AG09319 (cell line): ENCODE measurements around the gene SLC37A3.

ENCODE experiments used
- DNase-seq: peaks from one replicate; pipeline ENCODE4 v3.0.0-alpha.2; 2010; ENCODE audit warnings: low read depth; ENCODE audit errors: extremely low read depth
- CTCF ChIP-seq: IDR thresholded peaks from 2 replicates; pipeline ENCODE4 v1.5.1; 2011; ENCODE audit warnings: low read depth, mild to moderate bottlenecking, inconsistent platforms, low read length, moderate library complexity

SLC37A3 gene

GRCh38 chr7:140298213-140298612 lies 100.1 kb downstream of the SLC37A3 start:
- no peak for DNase-seq
- TF ChIP-seq CTCF, result no peak

GRCh38 chr7:140297192-140297591 lies 101.1 kb downstream of the SLC37A3 start:
- no peak for DNase-seq
- TF ChIP-seq CTCF, result no peak

DNA sequence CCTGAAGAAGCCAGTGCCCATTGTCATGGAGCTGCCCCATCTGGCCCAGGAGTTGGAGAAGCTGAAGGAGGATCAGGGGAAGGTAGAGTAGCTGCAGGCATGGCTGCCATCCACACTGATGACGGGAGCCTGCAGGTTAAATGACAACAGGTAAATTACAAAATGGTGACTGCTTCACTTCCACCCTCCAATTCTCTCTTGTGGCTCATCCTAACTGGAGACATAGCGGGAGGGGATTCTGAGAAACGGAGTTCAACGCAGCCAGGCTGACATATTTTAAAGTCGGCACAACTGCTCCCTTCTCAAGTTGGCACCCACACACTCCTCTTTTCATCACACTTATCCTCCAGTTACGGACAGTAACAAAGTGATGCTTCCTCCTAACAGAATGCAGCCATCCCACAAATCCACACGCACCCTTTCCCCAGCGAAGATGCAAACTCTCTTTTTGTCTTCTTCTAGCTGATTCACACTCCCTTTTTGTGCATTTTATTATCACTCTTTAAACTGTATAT lies 103.0 kb downstream of the SLC37A3 start:
- DNase-seq, result no peak
- no peak for TF ChIP-seq CTCF

GRCh38 chr7:140294454-140294853 lies 103.9 kb downstream of the SLC37A3 start:
- no peak for TF ChIP-seq CTCF
- DNase-seq, result no peak

GRCh38 chr7:140292438-140292837 lies 105.9 kb downstream of the SLC37A3 start:
- no peak for DNase-seq
- TF ChIP-seq CTCF, result no peak

- no peak for TF ChIP-seq CTCF
- no peak for DNase-seq
Measured at GRCh38 chr7:140289804-140290203, 108.5 kb downstream of the SLC37A3 start.

DNA sequence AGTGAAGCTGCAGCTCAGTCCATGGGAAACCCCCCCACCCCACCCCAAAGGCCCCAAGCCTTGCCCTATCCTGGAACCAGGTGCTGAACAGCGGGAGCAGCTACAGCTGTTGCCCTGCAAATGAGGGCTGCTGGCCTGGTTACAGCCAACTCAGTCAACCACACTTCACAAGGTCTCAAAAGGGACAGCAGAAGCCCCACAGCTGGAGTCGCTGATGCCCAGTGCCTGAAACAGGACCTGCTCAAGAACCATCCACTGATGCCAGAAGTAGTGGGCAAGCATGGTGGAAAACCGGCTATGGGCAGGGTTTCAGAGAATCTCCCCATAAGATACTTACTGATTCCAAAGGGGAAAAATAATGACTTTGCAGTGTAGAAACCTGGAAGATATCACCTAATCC lies 110.3 kb downstream of the SLC37A3 start:
- TF ChIP-seq CTCF, result no peak
- no peak for DNase-seq
